HFFc6 (cell line): Measurements from ENCODE around the gene IRF1. TPM values are rescaled to one million over a fixed set of nuclear protein-coding genes. Genes with fewer than 3 reads are reported as not detected.

Experiments
- DNase-seq: peaks from one replicate; pipeline ENCODE4 v3.0.0-alpha.2; 2018
- H3K27ac Mint-ChIP-seq: 2 replicates; pipeline ENCODE4 v1.8.0; 2020; ENCODE audit warnings: mild to moderate bottlenecking, mixed read lengths
- H3K27me3 Mint-ChIP-seq: 2 replicates; pipeline ENCODE4 v1.8.0; 2021; ENCODE audit warnings: mild to moderate bottlenecking, moderate library complexity, mixed read lengths; ENCODE audit not compliant: insufficient read depth
- H3K36me3 Mint-ChIP-seq: 2 replicates; pipeline ENCODE4 v1.8.0; 2021; ENCODE audit warnings: low read depth, mixed read lengths
- H3K4me1 Mint-ChIP-seq: 2 replicates; pipeline ENCODE4 v1.8.0; 2020; ENCODE audit warnings: low read depth, mixed read lengths
- H3K4me3 Mint-ChIP-seq: 2 replicates; pipeline ENCODE4 v1.8.0; 2020; ENCODE audit warnings: mild to moderate bottlenecking, moderate library complexity, mixed read lengths
- H3K9me3 Mint-ChIP-seq: 2 replicates; pipeline ENCODE4 v1.8.0; 2020; ENCODE audit warnings: mild to moderate bottlenecking, mixed read lengths
- CTCF ChIP-seq: fragments of 200-600 bp; sonication (generic); IDR thresholded peaks from 2 replicates; pipeline ENCODE4 v1.5.0; 2021; ENCODE audit warnings: antibody characterized with exemption, mild to moderate bottlenecking
- total RNA-seq, 6 experiments: library from RNA; stranded (reverse); fragmentation: NEBNext Ultra II Directional; extraction: Animal tissue kit (Norgen Biotek cat#: 25700); gene quantifications; 2 replicates in 1 of 6; 3 replicates in 5 of 6; pipeline ENCODE4 v1.2.3, GENCODE V29; 2021

Gene IRF1
- total RNA-seq, 6 experiments from 2014 or later = 9.8 to 19.7 (median 17.3) TPM

GRCh38 chr5:132461569-132462070 is 29.0 kb downstream of the IRF1 start:
- TF ChIP-seq CTCF = no peak
- peaks cover 4% of the 10 kb centered on the region; the same call in 1 of the 2 replicates for H3K36me3 Mint-ChIP-seq
- peaks cover 67% of the 10 kb centered on the region for H3K4me1 Mint-ChIP-seq
- DNase-seq = no peak
- no peak overlapping the region for H3K4me3 Mint-ChIP-seq
- no peak overlapping the region for H3K27ac Mint-ChIP-seq
- H3K9me3 Mint-ChIP-seq = no peaks in the 10 kb centered on the region
- no peaks in the 10 kb centered on the region; the same call in 1 of the 2 replicates for H3K27me3 Mint-ChIP-seq

GRCh38 chr5:132460846-132461568 is 29.6 kb downstream of the IRF1 start:
- no peak for TF ChIP-seq CTCF
- no peak for DNase-seq
- no peak overlapping the region for H3K27ac Mint-ChIP-seq
- no peaks in the 10 kb centered on the region; the same call in 1 of the 2 replicates for H3K27me3 Mint-ChIP-seq
- peaks cover 4% of the 10 kb centered on the region; the same call in 1 of the 2 replicates for H3K36me3 Mint-ChIP-seq
- H3K4me1 Mint-ChIP-seq = peaks cover 69% of the 10 kb centered on the region
- H3K4me3 Mint-ChIP-seq = no peak overlapping the region
- no peaks in the 10 kb centered on the region for H3K9me3 Mint-ChIP-seq

- Mint-ChIP-seq H3K4me3 (no peak overlapping the region), H3K27ac (peak overlapping the region; percentile 90), H3K9me3 (no peaks in the 10 kb centered on the region), H3K4me1 (peaks cover 68% of the 10 kb centered on the region), H3K36me3 (peaks cover 4% of the 10 kb centered on the region; the same call in 1 of the 2 replicates), H3K27me3 (no peaks in the 10 kb centered on the region; the same call in 1 of the 2 replicates)
- DNase-seq = no peak
- peak; percentile 49 for TF ChIP-seq CTCF
Observed at GRCh38 chr5:132459983-132460838, 30.4 kb downstream of the IRF1 start.

GRCh38 chr5:132459031-132459982 is 31.3 kb downstream of the IRF1 start:
- Mint-ChIP-seq H3K4me1 (peaks cover 58% of the 10 kb centered on the region), H3K9me3 (no peaks in the 10 kb centered on the region), H3K36me3 (peaks cover 7% of the 10 kb centered on the region; the same call in 1 of the 2 replicates), H3K4me3 (peak overlapping the region; percentile 11), H3K27ac (peak overlapping the region; percentile 90), H3K27me3 (no peaks in the 10 kb centered on the region; the same call in 1 of the 2 replicates)
- TF ChIP-seq CTCF = no peak
- no peak for DNase-seq

- Mint-ChIP-seq H3K9me3 (no peaks in the 10 kb centered on the region), H3K27me3 (no peaks in the 10 kb centered on the region; the same call in 1 of the 2 replicates), H3K36me3 (peaks cover 10% of the 10 kb centered on the region; the same call in 1 of the 2 replicates), H3K4me3 (peak overlapping the region; percentile 11), H3K27ac (peak overlapping the region; percentile 90), H3K4me1 (peaks cover 53% of the 10 kb centered on the region)
- TF ChIP-seq CTCF = no peak
- DNase-seq = peak; percentile 67
Observed at GRCh38 chr5:132458651-132459030, 31.9 kb downstream of the IRF1 start.
